ENCODE results near the gene PAX7.

- no peak for TF ChIP-seq EP300 (IDR thresholded peaks at IDR 0.05)
- TF ChIP-seq POLR2A (IDR thresholded peaks at IDR 0.05; ENCODE audit: low read depth) = no peak
- no peak for TF ChIP-seq POLR2AphosphoS5 (IDR thresholded peaks at IDR 0.05)
Observed at GRCh38 chr1:18738126-18738525, 107.5 kb downstream of the PAX7 start.
